Muscle of back (tissue), 11 donors: ENCODE measurements around the gene HCAR3. TPM values are rescaled to one million over a fixed set of nuclear protein-coding genes. Genes with fewer than 3 reads are reported as not detected.

Source experiments
- DNase-seq, 3 donors: peaks; one replicate each; pipeline versions ENCODE4 v3.0.0 to v3.0.0-alpha.2; 2013
- polyA plus RNA-seq, 10 donors: library from polyadenylated mRNA; unstranded; fragments of 120-200 nt; gene quantifications; one replicate each; pipeline ENCODE4 v1.2.1, GENCODE V29; 2013; ENCODE audit not compliant: insufficient read length in 10 of 10

HCAR3 gene
- polyA plus RNA-seq, 10 donors: 0.26 to 1.3 (median 0.28) TPM; not detected in 5

GRCh38 chr12:122672515-122672914, 44.1 kb downstream of the HCAR3 start:
- no peak for DNase-seq

DNA sequence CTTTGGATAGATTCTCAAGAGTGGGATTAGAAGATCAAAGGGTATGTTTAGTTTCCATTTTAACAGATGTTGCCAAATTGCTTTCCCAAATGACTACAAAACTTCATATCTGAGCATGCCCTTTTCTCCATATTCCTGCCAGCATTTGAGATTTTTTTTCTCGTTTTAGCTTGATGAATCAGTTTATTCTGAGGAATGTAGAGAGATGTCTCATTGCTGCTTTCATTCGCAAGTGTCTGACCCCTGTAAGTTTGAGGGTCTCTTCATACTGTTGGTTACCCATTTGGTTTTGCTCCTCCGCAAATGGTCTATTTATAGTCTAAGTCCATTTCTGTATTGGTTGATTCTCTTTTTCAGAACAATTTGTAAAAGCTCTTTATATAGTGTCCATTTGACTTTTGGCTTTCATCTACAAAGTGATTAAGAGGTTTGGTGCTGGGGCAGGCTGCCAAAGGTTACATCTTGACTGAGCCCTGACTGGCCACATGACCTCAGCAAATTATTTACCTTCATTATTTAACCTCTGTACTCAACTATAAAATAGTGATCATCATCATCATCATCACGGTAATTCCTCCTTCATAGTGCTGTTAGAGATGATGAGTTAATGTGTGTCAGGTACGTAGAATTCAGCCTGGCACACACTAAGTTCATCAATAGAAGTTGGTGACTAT, 47.1 kb downstream of the HCAR3 start:
- no peak for DNase-seq

- no peak for DNase-seq
Observed at GRCh38 chr12:122668268-122668667, 48.3 kb downstream of the HCAR3 start.

GRCh38 chr12:122665759-122666158, 50.9 kb downstream of the HCAR3 start:
- DNase-seq: no peak

GRCh38 chr12:122665349-122665748, 51.3 kb downstream of the HCAR3 start:
- DNase-seq: no peak

Other genes with a start within 250 kb of the HCAR3 start
- 10 to 100 TPM; 17.7 to 38.3 (median 24.7) TPM for gene ZCCHC8, start 215.9 kb downstream of the HCAR3 start, polyA plus RNA-seq
- gene RSRC2, start 189.9 kb downstream of the HCAR3 start, polyA plus RNA-seq: 100 to 1,000 TPM in 8 of 10 donors, 10 to 100 TPM in 2; 81.4 to 140 (median 107) TPM
- gene KNTC1, start 189.6 kb downstream of the HCAR3 start, polyA plus RNA-seq: 10 to 100 TPM; 12.5 to 33.2 (median 22.4) TPM
- gene HCAR2, start 13.5 kb downstream of the HCAR3 start, polyA plus RNA-seq: 1 to 10 TPM in 2 of 10 donors, under 1 TPM in 5, not detected in 3; 0.12 to 2.7 (median 0.20) TPM
- gene HCAR1, start 14.0 kb upstream of the HCAR3 start, polyA plus RNA-seq: 1 to 10 TPM in 1 of 10 donors, under 1 TPM in 9; 0.07 to 1.5 (median 0.19) TPM
- gene DENR, start 36.0 kb upstream of the HCAR3 start, polyA plus RNA-seq: 10 to 100 TPM; 53.4 to 72.8 (median 63.7) TPM
- gene CCDC62, start 57.8 kb upstream of the HCAR3 start, polyA plus RNA-seq: 1 to 10 TPM in 4 of 10 donors, under 1 TPM in 6; 0.27 to 2.0 (median 0.91) TPM
- 1 to 10 TPM; 4.6 to 9.5 (median 7.3) TPM for gene HIP1R, start 118.6 kb upstream of the HCAR3 start, polyA plus RNA-seq
- 10 to 100 TPM; 17.8 to 26.6 (median 20.7) TPM for gene VPS37B, start 179.3 kb upstream of the HCAR3 start, polyA plus RNA-seq
- gene ABCB9, start 249.7 kb upstream of the HCAR3 start, polyA plus RNA-seq: 1 to 10 TPM; 2.0 to 6.1 (median 3.5) TPM